ENCODE measurements around the gene SMYD4. TPM values are rescaled to one million over a fixed set of nuclear protein-coding genes. Genes with fewer than 3 reads are reported as not detected.
A peak's percentile ranks its signal among the peaks of the same experiment; 100 is the strongest.

Gene SMYD4
- total RNA-seq, 1 experiment from 2014 or later: 32.1 TPM

DNA sequence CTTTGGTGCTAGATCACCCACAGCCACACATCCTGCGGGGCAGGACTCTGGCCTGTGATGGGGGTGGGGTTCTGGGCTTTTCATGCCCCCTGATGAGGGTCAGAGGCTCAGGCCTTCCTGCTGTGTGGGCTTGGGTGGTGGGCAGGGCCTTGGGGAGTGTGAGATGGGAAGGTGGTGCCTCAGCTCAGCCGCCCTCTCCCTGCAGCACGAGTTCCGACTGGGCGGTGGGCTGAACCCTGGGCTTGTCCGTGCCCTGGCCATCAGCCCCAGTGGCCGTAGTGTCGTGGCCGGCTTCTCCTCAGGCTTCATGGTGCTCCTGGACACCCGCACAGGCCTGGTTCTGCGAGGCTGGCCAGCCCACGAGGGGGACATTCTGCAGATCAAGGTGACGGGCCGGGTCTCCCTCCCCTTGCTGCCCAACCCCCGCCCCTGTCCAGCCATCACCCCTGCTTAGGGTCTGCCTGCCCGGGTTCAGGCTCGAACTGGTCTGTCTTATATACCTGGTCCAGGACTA, 93.8 kb downstream of the SMYD4 start:
- Mint-ChIP-seq H3K27ac (ENCODE audit: unreplicated experiment) (peak overlapping the region; percentile 75), H3K27me3 (ENCODE audit: insufficient read depth, unreplicated experiment) (no peaks in the 10 kb centered on the region), H3K4me1 (ENCODE audit: low read depth, unreplicated experiment) (peaks cover 14% of the 10 kb centered on the region), H3K9me3 (ENCODE audit: unreplicated experiment) (no peaks in the 10 kb centered on the region), H3K4me3 (ENCODE audit: unreplicated experiment) (no peak overlapping the region), H3K36me3 (ENCODE audit: insufficient read depth, unreplicated experiment) (peaks cover 24% of the 10 kb centered on the region)
- no peaks in the 10 kb centered on the region for H3K27me3 ChIP-seq (replicated peaks; ENCODE audit: control insufficient read depth, insufficient read depth, low read length)
- H3K4me1 ChIP-seq: peaks cover 23% of the 10 kb centered on the region
- CTCF ChIA-PET: interaction anchor here (0.9 to 2.2 kb wide), 7 partner anchors 15 to 87 kb away, joined by 3 to 17 read pairs (median 6); no protein-coding TSS in a partner anchor
- POLR2A ChIA-PET: interaction anchor here (1.9 to 2.3 kb wide), 2 partner anchors 19 to 34 kb away, joined by 19 to 21 read pairs; no protein-coding TSS in a partner anchor
- no peaks in the 10 kb centered on the region for H3K9me3 ChIP-seq
- BruUV-seq (replicated peaks): no TSS peak
- no peak overlapping the region for H3K4me3 ChIP-seq (ENCODE audit: low read depth, low read length)
- TF ChIP-seq, protein P1, sequence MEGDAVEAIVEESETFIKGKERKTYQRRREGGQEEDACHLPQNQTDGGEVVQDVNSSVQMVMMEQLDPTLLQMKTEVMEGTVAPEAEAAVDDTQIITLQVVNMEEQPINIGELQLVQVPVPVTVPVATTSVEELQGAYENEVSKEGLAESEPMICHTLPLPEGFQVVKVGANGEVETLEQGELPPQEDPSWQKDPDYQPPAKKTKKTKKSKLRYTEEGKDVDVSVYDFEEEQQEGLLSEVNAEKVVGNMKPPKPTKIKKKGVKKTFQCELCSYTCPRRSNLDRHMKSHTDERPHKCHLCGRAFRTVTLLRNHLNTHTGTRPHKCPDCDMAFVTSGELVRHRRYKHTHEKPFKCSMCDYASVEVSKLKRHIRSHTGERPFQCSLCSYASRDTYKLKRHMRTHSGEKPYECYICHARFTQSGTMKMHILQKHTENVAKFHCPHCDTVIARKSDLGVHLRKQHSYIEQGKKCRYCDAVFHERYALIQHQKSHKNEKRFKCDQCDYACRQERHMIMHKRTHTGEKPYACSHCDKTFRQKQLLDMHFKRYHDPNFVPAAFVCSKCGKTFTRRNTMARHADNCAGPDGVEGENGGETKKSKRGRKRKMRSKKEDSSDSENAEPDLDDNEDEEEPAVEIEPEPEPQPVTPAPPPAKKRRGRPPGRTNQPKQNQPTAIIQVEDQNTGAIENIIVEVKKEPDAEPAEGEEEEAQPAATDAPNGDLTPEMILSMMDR (IDR thresholded peaks at IDR 0.05; ENCODE audit: insufficient read depth in 1 of 2, low read depth in 1 of 2, low read length in 1 of 2, severe bottlenecking in 1 of 2, unreplicated experiment in 1 of 2): no peak
- H3K36me3 ChIP-seq (ENCODE audit: control insufficient read depth, insufficient read depth, low read length): peaks cover 2% of the 10 kb centered on the region; the same call in 1 of the 2 replicates
- DNase-seq: no peak
- intact Hi-C loops (cut with micrococcal nuclease; ENCODE audit: unreplicated experiment): loop anchor here (1.0 kb wide), 1 partner anchor 34 kb away; no protein-coding TSS in a partner anchor

- H3K36me3 Mint-ChIP-seq (ENCODE audit: insufficient read depth, unreplicated experiment): peaks cover 24% of the 10 kb centered on the region
- no peaks in the 10 kb centered on the region for H3K27me3 Mint-ChIP-seq (ENCODE audit: insufficient read depth, unreplicated experiment)
- ChIA-PET POLR2A (interaction anchor here (2.3 kb wide), 1 partner anchor 19 kb away, joined by 21 read pairs; no protein-coding TSS in a partner anchor), CTCF (no interaction called here)
- Histone ChIP-seq H3K9me3 (no peaks in the 10 kb centered on the region), H3K4me3 (ENCODE audit: low read depth, low read length) (no peak overlapping the region), H3K36me3 (ENCODE audit: control insufficient read depth, insufficient read depth, low read length) (peaks cover 2% of the 10 kb centered on the region; the same call in 1 of the 2 replicates), H3K27me3 (replicated peaks; ENCODE audit: control insufficient read depth, insufficient read depth, low read length) (no peaks in the 10 kb centered on the region), H3K4me1 (peaks cover 23% of the 10 kb centered on the region)
- H3K9me3 Mint-ChIP-seq (ENCODE audit: unreplicated experiment): no peaks in the 10 kb centered on the region
- H3K4me1 Mint-ChIP-seq (ENCODE audit: low read depth, unreplicated experiment): peaks cover 14% of the 10 kb centered on the region
- DNase-seq: no peak
- no peak overlapping the region for H3K4me3 Mint-ChIP-seq (ENCODE audit: unreplicated experiment)
- TF ChIP-seq, protein P1 (IDR thresholded peaks at IDR 0.05; ENCODE audit: insufficient read depth in 1 of 2, low read depth in 1 of 2, low read length in 1 of 2, severe bottlenecking in 1 of 2, unreplicated experiment in 1 of 2): no peak
- intact Hi-C loops (cut with micrococcal nuclease; ENCODE audit: unreplicated experiment): no loop called here
- BruUV-seq (replicated peaks): no TSS peak
- peak overlapping the region; percentile 75 for H3K27ac Mint-ChIP-seq (ENCODE audit: unreplicated experiment)
These were observed 94.3 kb downstream of the SMYD4 start for GRCh38 chr17:1735418-1735817.

DNA sequence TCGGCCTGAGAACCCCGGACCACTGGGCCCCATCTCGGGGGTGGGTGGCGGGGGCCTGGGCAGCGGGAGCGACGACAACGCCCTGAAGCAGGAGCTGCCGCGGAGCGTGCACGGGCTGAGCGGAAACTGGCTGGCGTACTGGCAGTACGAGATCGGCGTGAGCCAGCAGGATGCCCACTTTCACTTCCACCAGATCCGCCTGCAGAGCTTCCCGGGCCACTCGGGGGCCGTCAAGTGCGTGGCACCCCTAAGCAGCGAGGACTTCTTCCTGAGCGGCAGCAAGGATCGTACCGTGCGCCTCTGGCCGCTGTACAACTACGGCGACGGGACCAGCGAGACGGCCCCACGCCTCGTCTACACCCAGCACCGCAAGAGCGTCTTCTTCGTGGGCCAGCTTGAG, 95.9 kb downstream of the SMYD4 start:
- Histone ChIP-seq H3K4me1 (peaks cover 23% of the 10 kb centered on the region), H3K9me3 (no peaks in the 10 kb centered on the region), H3K36me3 (ENCODE audit: control insufficient read depth, insufficient read depth, low read length) (peaks cover 3% of the 10 kb centered on the region; the same call in 1 of the 2 replicates), H3K27me3 (replicated peaks; ENCODE audit: control insufficient read depth, insufficient read depth, low read length) (no peaks in the 10 kb centered on the region), H3K4me3 (ENCODE audit: low read depth, low read length) (no peak overlapping the region)
- ChIA-PET CTCF (interaction anchor here (1.7 kb wide), 1 partner anchor 17 kb away, joined by 5 read pairs; no protein-coding TSS in a partner anchor), POLR2A (interaction anchor here (0.6 kb wide), 1 partner anchor 42 kb away, joined by 3 read pairs; no protein-coding TSS in a partner anchor)
- TF ChIP-seq, protein P1 (IDR thresholded peaks at IDR 0.05; ENCODE audit: insufficient read depth in 1 of 2, low read depth in 1 of 2, low read length in 1 of 2, severe bottlenecking in 1 of 2, unreplicated experiment in 1 of 2): no peak
- H3K9me3 Mint-ChIP-seq (ENCODE audit: unreplicated experiment): no peaks in the 10 kb centered on the region
- H3K4me3 Mint-ChIP-seq (ENCODE audit: unreplicated experiment): no peak overlapping the region
- intact Hi-C loops (cut with micrococcal nuclease; ENCODE audit: unreplicated experiment): no loop called here
- no peak for DNase-seq
- H3K4me1 Mint-ChIP-seq (ENCODE audit: low read depth, unreplicated experiment): peaks cover 14% of the 10 kb centered on the region
- BruUV-seq (replicated peaks): no TSS peak
- no peaks in the 10 kb centered on the region for H3K27me3 Mint-ChIP-seq (ENCODE audit: insufficient read depth, unreplicated experiment)
- H3K36me3 Mint-ChIP-seq (ENCODE audit: insufficient read depth, unreplicated experiment): peaks cover 24% of the 10 kb centered on the region
- H3K27ac Mint-ChIP-seq (ENCODE audit: unreplicated experiment): no peak overlapping the region

Measured in Caco-2 (cell line).